GM12801 (cell line): Measurements from ENCODE around the gene ZNF827.

Experiments
- TF ChIP-seq, protein P1 (sequence below): IDR thresholded peaks from one replicate; pipeline ENCODE4 v1.5.1; 2011; ENCODE audit warnings: control low read depth; ENCODE audit not compliant: insufficient read length; ENCODE audit errors: extremely low read depth

The ZNF827 gene

GRCh38 chr4:145770124-145770523 is 168.5 kb downstream of the ZNF827 start:
- TF ChIP-seq, protein P1, sequence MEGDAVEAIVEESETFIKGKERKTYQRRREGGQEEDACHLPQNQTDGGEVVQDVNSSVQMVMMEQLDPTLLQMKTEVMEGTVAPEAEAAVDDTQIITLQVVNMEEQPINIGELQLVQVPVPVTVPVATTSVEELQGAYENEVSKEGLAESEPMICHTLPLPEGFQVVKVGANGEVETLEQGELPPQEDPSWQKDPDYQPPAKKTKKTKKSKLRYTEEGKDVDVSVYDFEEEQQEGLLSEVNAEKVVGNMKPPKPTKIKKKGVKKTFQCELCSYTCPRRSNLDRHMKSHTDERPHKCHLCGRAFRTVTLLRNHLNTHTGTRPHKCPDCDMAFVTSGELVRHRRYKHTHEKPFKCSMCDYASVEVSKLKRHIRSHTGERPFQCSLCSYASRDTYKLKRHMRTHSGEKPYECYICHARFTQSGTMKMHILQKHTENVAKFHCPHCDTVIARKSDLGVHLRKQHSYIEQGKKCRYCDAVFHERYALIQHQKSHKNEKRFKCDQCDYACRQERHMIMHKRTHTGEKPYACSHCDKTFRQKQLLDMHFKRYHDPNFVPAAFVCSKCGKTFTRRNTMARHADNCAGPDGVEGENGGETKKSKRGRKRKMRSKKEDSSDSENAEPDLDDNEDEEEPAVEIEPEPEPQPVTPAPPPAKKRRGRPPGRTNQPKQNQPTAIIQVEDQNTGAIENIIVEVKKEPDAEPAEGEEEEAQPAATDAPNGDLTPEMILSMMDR = no peak

- TF ChIP-seq, protein P1 = no peak
Observed at GRCh38 chr4:145769450-145770037, 169.1 kb downstream of the ZNF827 start.

- TF ChIP-seq, protein P1 = no peak
Observed at GRCh38 chr4:145766273-145766672, 172.3 kb downstream of the ZNF827 start.

DNA sequence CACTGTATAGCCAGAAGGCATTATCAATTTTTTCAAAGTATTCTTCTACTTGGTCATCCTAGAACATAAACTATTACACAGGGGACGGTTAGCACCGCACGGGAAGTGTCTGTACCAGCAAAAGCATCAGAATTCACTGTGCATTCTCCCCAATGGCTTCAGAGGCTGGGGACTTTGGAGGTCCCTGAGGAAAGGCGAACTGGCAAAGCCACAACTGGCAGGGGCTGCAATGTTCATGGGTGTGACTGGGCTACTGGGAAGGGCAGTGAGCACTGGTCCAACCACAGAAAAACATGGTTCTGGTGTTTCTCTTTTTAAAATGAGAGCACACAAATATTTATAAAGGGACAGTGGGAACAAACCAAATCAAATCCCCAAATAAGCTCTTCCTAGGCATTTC is 175.2 kb downstream of the ZNF827 start:
- TF ChIP-seq, protein P1 = no peak

DNA sequence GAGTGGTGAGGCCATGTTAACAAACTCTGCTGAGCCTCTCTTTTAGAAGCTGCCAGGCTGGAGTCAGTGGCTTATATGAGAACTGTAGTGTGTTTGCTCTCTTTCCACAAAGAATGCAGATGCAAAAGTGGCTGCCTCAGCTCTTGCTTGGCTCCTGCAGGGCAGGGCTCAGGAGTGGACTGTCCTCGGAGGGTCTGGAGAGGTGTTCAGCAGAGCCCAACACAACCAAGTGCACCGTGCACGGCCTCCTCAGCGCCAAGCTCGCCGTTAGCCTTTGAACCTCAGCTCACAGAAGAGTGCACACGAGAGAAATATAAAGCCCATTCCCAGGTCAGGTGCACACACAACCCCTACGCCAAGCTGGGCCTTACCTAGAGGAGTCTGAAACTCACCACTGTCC is 175.9 kb downstream of the ZNF827 start:
- TF ChIP-seq, protein P1 = no peak

GRCh38 chr4:145760961-145761929 is 177.4 kb downstream of the ZNF827 start:
- TF ChIP-seq, protein P1 = no peak

- TF ChIP-seq, protein P1 = no peak
Observed at GRCh38 chr4:145760176-145760575, 178.4 kb downstream of the ZNF827 start.
